Subcutaneous adipose tissue (tissue), 4 donors: ENCODE results near the gene SCUBE3. TPM values are rescaled to one million over a fixed set of nuclear protein-coding genes. Genes with fewer than 3 reads are reported as not detected.

Experiments
- CTCF ChIP-seq: fragments of 450-650 bp; IDR thresholded peaks from one replicate; pipeline ENCODE4 v1.5.1; 2016; ENCODE audit warnings: low read depth, mild to moderate bottlenecking, control low read depth, antibody characterized with exemption, moderate library complexity
- total RNA-seq, 4 donors: library from RNA; depleted of rRNA; stranded (reverse); fragments of >200 nt; gene quantifications; one replicate each; pipeline ENCODE4 v1.1.0, GENCODE V29; 2016

SCUBE3 gene
- total RNA-seq: under 1 TPM in 3 of 4 donors, not detected in 1; 0.19 to 0.34 (median 0.22) TPM

GRCh38 chr6:35213824-35214756 lies at the start of gene SCUBE3:
Gene SCUBE3 (plus strand): TSS chr6:35213956. CDS start chr6:35214419, 463 bp downstream.
- no peak for TF ChIP-seq CTCF

DNA sequence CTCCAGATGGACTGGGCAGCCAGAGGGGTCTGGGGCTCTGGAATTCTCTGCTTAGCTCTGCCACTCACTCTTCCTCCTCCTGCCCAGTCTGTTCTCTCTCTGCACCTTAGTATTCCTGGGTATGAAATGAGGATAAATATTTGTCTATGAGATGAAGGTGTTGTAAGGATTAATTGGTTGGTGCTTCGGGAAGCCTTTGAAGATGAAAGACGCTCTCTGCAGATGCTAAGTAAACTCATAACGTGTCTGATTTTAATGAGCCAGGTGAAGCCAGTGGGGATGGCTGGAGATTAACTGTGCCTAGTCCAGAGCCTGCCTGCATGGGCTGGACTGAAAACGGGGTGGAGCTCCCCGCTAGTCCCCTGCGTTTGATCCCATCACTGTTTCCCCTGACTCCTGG lies 49.5 kb upstream of the SCUBE3 start:
- TF ChIP-seq CTCF: no peak

GRCh38 chr6:35164868-35165267 lies 48.9 kb upstream of the SCUBE3 start:
- TF ChIP-seq CTCF: no peak

DNA sequence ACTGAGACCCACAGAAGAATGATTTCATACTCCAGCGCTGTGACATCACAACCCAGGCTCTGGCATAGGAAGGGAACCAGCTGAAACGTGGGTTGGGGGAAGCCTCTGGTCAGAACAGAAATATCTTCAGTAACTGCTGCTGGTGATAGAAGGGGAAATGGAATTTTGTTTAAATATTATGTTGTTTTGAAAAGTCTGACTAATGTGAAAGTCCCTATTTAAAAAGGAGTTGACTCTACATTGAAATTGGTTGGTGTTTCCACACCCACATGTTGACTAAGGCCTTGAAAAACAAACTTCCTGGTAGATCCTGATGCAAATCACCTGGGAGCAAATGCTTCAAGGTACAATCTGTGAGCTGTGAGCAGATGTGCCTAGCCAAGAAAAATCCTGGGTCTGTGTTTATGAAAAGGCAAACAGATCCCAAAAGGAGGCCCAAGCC lies 48.1 kb upstream of the SCUBE3 start:
- TF ChIP-seq CTCF: no peak

GRCh38 chr6:35166116-35166515 lies 47.6 kb upstream of the SCUBE3 start:
- no peak for TF ChIP-seq CTCF

- TF ChIP-seq CTCF: no peak
These were observed 47.2 kb upstream of the SCUBE3 start for GRCh38 chr6:35166520-35166919.

DNA sequence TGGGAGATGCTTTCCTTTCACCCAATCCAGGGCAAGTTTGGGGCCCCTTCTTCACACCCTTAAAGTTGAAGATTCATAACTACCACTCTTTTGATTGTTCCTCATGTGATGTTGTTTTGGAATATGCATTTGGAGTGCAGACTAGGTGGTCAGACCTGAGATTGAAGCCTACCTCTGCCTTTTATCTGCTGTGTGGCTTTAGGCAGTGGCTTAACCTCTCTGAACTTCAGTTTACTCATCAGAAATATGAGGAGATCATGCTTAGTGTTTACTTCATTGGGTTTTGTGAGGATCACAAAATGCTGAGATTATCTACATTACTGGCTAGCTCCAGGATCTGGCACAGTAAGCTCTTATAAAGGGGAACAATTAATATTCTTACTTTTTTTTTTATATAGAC lies 46.3 kb upstream of the SCUBE3 start:
- TF ChIP-seq CTCF: no peak
